Breast epithelium (tissue), 4 donors: Measurements from ENCODE around the gene FAAP20. TPM values are rescaled to one million over a fixed set of nuclear protein-coding genes. Genes with fewer than 3 reads are reported as not detected.
A peak's percentile ranks its signal among the peaks of the same experiment; 100 is the strongest.

Experiments
- DNase-seq, 2 donors: peaks; one replicate each; pipeline ENCODE4 v3.0.0-alpha.2; 2019; ENCODE audit warnings: low spot score in 2 of 2
- H3K27ac ChIP-seq, 2 donors: fragments of 200-600 bp; sonication (generic) in 1 of 2; one replicate each; pipeline ENCODE4 v1.5.1; 2016 to 2019; ENCODE audit warnings: mild to moderate bottlenecking in 1 of 2
- H3K27me3 ChIP-seq, 2 donors: fragments of 200-600 bp; sonication (generic) in 1 of 2; one replicate each; pipeline versions ENCODE4 v1.5.1 to v1.6.0; 2017 to 2019; ENCODE audit warnings: control low read depth in 1 of 2, mild to moderate bottlenecking in 1 of 2
- H3K36me3 ChIP-seq: fragments of 200-600 bp; one replicate; pipeline ENCODE4 v1.5.1; 2019
- H3K4me1 ChIP-seq, 2 donors: fragments of 200-600 bp; sonication (generic); one replicate each; pipeline ENCODE4 v1.5.1; 2016 to 2019; ENCODE audit warnings: control low read depth in 1 of 2
- H3K4me3 ChIP-seq, 3 donors: fragments of 200-600 bp; sonication (generic); 1 replicate in 2 of 3; 2 replicates in 1 of 3; pipeline ENCODE4 v1.5.1; 2016 to 2019; ENCODE audit warnings: mild to moderate bottlenecking in 3 of 3, moderate library complexity in 2 of 3
- H3K9me3 ChIP-seq, 2 donors: fragments of 200-600 bp; sonication (generic) in 1 of 2; one replicate each; pipeline ENCODE4 v1.5.1; 2016 to 2019; ENCODE audit warnings: control low read depth in 1 of 2
- CTCF ChIP-seq, 3 donors: fragments of 450-650 bp; IDR thresholded peaks; one replicate each; pipeline ENCODE4 v1.5.1; 2016 to 2017; ENCODE audit warnings: antibody characterized with exemption in 3 of 3, mild to moderate bottlenecking in 3 of 3, moderate library complexity in 3 of 3
- POLR2A ChIP-seq: fragments of 450-650 bp; IDR thresholded peaks from one replicate; pipeline ENCODE4 v1.6.1; 2016; ENCODE audit warnings: antibody characterized with exemption, mild to moderate bottlenecking, moderate library complexity
- POLR2AphosphoS5 ChIP-seq, 3 donors: sonication (generic); formaldehyde crosslinking; IDR thresholded peaks; one replicate each; pipeline ENCODE4 v1.6.1; 2017; ENCODE audit warnings: antibody characterized with exemption in 3 of 3
- intact Hi-C: fragments of 100-400 bp; cut with DNase I; formaldehyde crosslinking; loops from one replicate; pipeline ENCODE4 v1.15.1; 2023; ENCODE audit warnings: low total_unique reads
- total RNA-seq, 3 donors: library from RNA; depleted of rRNA; stranded (reverse); fragments of >200 nt; gene quantifications; one replicate each; pipeline ENCODE4 v1.1.0, GENCODE V29; 2016

FAAP20 gene
- total RNA-seq, 3 donors from 2014 or later = 28.6 to 33.1 (median 29.9) TPM

DNA sequence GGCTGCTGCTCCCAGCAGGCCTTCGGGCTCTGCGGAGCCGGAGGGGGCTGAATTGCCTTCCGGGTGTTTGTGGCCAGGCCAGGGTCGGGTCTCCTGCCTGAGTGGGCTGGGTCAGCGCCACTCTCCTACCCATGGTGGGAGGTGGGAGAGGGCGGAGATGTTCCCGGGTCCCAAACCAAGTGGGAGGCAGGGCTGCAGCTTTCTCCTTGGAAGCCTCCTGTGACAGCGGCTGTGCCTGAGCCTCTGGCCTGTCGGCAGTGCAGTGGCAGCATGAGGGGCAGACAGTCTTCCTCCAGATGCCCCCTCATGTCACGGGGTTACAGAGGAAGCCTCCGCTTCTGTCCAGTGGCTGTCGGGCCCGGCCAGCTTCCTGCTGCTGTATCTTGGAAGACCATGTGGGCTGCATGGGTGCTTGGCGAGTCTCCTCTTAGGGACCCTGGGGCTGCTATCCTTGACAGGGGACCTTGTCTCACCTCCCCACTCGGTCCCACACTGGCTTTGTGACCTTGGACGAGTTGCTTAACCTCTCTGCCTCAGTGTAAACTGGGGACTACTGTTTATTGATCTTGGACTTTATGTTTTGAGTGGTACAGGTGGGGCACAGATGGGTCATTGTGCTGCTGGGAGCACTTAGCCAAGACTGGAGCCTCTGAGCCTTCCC, 37.8 kb upstream of the FAAP20 start:
- Histone ChIP-seq H3K4me1 (peaks cover 33 to 58% of the 10 kb centered on the region in 2 donors), H3K9me3 (no peaks in the 10 kb centered on the region), H3K27me3 (no peaks in the 10 kb centered on the region), H3K4me3 (peak overlapping the region; percentile 66 to 80 (median 72)), H3K36me3 (no peaks in the 10 kb centered on the region), H3K27ac (peak overlapping the region; percentile 88 to 96)
- DNase-seq = no peak
- TF ChIP-seq POLR2AphosphoS5 (IDR thresholded peaks at IDR 0.05) (no peak), POLR2A (no peak), CTCF (IDR thresholded peaks at IDR 0.05) (no peak)
- intact Hi-C loops = no loop called here

DNA sequence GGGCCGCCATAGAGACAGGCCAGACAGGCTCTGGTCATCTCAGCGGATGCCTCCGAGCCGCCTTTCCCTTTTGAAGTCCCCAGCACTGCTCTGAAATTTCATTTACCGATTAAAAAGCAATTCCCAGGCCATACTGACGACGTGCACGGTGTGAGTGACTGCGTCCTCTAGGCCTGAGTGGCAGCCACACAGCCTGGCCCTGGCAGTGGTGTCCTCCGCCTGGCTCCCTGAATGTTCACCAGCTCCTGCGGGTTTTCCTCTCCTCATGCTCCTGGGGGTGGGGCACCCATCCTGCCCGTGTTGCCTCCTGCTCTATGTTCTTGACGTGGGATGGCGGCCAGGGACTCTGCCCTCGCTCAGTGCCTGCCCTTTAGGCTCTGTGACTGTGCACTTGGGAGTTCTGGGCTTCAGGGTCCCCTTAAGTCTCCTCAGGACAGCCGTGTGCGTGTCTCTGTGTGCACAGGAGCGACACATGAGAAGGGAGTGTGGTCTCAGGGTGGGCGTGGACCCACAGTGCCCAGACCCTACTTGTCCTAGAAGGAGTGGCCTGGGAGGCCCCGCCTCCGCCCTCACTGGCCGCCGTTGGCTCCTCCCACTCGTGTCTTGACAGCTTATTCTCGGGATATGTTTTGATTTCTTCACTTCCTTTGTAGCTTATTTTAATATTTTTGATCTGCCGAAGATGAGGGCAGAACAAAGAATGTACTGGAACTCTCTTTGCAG, 37.1 kb upstream of the FAAP20 start:
- intact Hi-C loops = no loop called here
- Histone ChIP-seq H3K4me1 (peaks cover 29 to 52% of the 10 kb centered on the region in 2 donors), H3K27me3 (no peaks in the 10 kb centered on the region), H3K4me3 (peak overlapping the region; percentile 66 to 80 (median 72)), H3K9me3 (no peaks in the 10 kb centered on the region), H3K36me3 (no peaks in the 10 kb centered on the region), H3K27ac (peak overlapping the region; percentile 88 to 96)
- peak in 1 of 2 donors; percentile 84 for DNase-seq
- no peak for TF ChIP-seq POLR2AphosphoS5 (IDR thresholded peaks at IDR 0.05)
- TF ChIP-seq POLR2A = no peak
- no peak for TF ChIP-seq CTCF (IDR thresholded peaks at IDR 0.05)

GRCh38 chr1:2230781-2231531, 36.4 kb upstream of the FAAP20 start:
- no peak for TF ChIP-seq POLR2AphosphoS5 (IDR thresholded peaks at IDR 0.05)
- TF ChIP-seq CTCF (IDR thresholded peaks at IDR 0.05) = no peak
- TF ChIP-seq POLR2A = no peak
- Histone ChIP-seq H3K27ac (peak overlapping the region; percentile 88 to 96), H3K36me3 (no peaks in the 10 kb centered on the region), H3K9me3 (no peaks in the 10 kb centered on the region), H3K4me1 (peaks cover 23 to 44% of the 10 kb centered on the region in 2 donors), H3K4me3 (peak overlapping the region; percentile 66 to 80 (median 72)), H3K27me3 (no peaks in the 10 kb centered on the region)
- intact Hi-C loops = no loop called here
- DNase-seq = no peak

- intact Hi-C loops = no loop called here
- Histone ChIP-seq H3K4me1 (peaks cover 14 to 36% of the 10 kb centered on the region in 2 donors), H3K27ac (peak overlapping the region; percentile 88 to 96), H3K4me3 (peak overlapping the region; percentile 66 to 80 (median 72)), H3K36me3 (no peaks in the 10 kb centered on the region), H3K27me3 (no peaks in the 10 kb centered on the region), H3K9me3 (no peaks in the 10 kb centered on the region)
- no peak for DNase-seq
- TF ChIP-seq POLR2A (no peak), CTCF (IDR thresholded peaks at IDR 0.05) (no peak), POLR2AphosphoS5 (IDR thresholded peaks at IDR 0.05) (peak in 1 of 3 donors; percentile 28)
Measured at GRCh38 chr1:2229911-2230731, 35.5 kb upstream of the FAAP20 start.
